ENCODE results near the gene FRMD4A.

- TF ChIP-seq CTCF (conservative IDR thresholded peaks at IDR 0.05; ENCODE audit: low read depth, low read length): no peak
- no peak for TF ChIP-seq EZH2 (IDR thresholded peaks at IDR 0.05; ENCODE audit: low read length, unreplicated experiment)
Measured at GRCh38 chr10:14244801-14245211, 85.9 kb downstream of the FRMD4A start.
